Neural cell (in vitro differentiated cells): ENCODE data around the gene FCN1. TPM values are rescaled to one million over a fixed set of nuclear protein-coding genes. Genes with fewer than 3 reads are reported as not detected.

Source experiments
- H2AFZ ChIP-seq: fragments of 200-600, 300-800 bp; sonication (generic), shearing (Covaris generic); 2 replicates; pipeline ENCODE4 v1.6.0; 2014; ENCODE audit warnings: low read depth, mild to moderate bottlenecking, antibody characterized with exemption, low read length, moderate library complexity
- H3F3A ChIP-seq: fragments of 200-600 bp; shearing (Covaris generic); 2 replicates; pipeline ENCODE4 v1.6.1; 2016; ENCODE audit warnings: mild to moderate bottlenecking, moderate library complexity, mixed read lengths, antibody characterized with exemption, low read length; ENCODE audit not compliant: insufficient read depth, poor library complexity, severe bottlenecking
- H3K27ac ChIP-seq: fragments of 200-600, 300-800 bp; sonication (generic), shearing (Covaris generic); 2 replicates; pipeline ENCODE4 v1.5.1; 2014; ENCODE audit warnings: mild to moderate bottlenecking, low read length, moderate library complexity
- H3K27me3 ChIP-seq: fragments of 300-800, 200-600 bp; sonication (generic), shearing (Covaris generic); 2 replicates; pipeline ENCODE4 v1.6.0; 2014; ENCODE audit warnings: mild to moderate bottlenecking, low read depth, low read length, moderate library complexity; ENCODE audit not compliant: insufficient read depth
- H3K36me3 ChIP-seq: fragments of 300-800, 200-600 bp; sonication (generic), shearing (Covaris generic); 2 replicates; pipeline ENCODE4 v1.5.1; 2014; ENCODE audit warnings: mild to moderate bottlenecking, antibody characterized with exemption, low read length, moderate library complexity; ENCODE audit not compliant: insufficient read depth
- H3K4me2 ChIP-seq: fragments of 300-800, 200-600 bp; sonication (generic), shearing (Covaris generic); 2 replicates; pipeline ENCODE4 v1.6.0; 2014; ENCODE audit warnings: mild to moderate bottlenecking, low read length
- H3K4me3 ChIP-seq: fragments of 300-800, 200-600 bp; sonication (generic), shearing (Covaris generic); 2 replicates; pipeline ENCODE4 v1.5.1; 2014; ENCODE audit warnings: mild to moderate bottlenecking, low read length, moderate library complexity
- H3K79me2 ChIP-seq: fragments of 200-600 bp; shearing (Covaris generic); replicated peaks from 2 replicates; pipeline ENCODE4 v1.6.0; 2014; ENCODE audit warnings: mild to moderate bottlenecking, low read length, moderate library complexity; ENCODE audit not compliant: insufficient read depth
- H3K9ac ChIP-seq: fragments of 300-800, 200-600 bp; sonication (generic), shearing (Covaris generic); 2 replicates; pipeline ENCODE4 v1.6.1; 2016; ENCODE audit warnings: mild to moderate bottlenecking, low read length, mixed read lengths
- H3K9me2 ChIP-seq: fragments of 200-600 bp; shearing (Covaris generic); 2 replicates; pipeline ENCODE4 v1.6.1; 2016; ENCODE audit warnings: mild to moderate bottlenecking, low read length, mixed read lengths; ENCODE audit not compliant: insufficient read depth
- H3K9me3 ChIP-seq: fragments of 200-600, 300-800 bp; sonication (generic), shearing (Covaris generic); 2 replicates; pipeline ENCODE4 v1.6.1; 2016; ENCODE audit warnings: mild to moderate bottlenecking, mixed run types, low read length, moderate library complexity, mixed read lengths
- H4K20me1 ChIP-seq: fragments of 200-600 bp; shearing (Covaris generic); 2 replicates; pipeline ENCODE4 v1.6.1; 2016; ENCODE audit warnings: mild to moderate bottlenecking, mixed run types; ENCODE audit not compliant: insufficient read depth
- CTCF ChIP-seq: fragments of 450-650 bp; IDR thresholded peaks from 2 replicates; pipeline ENCODE4 v1.5.1; 2014; ENCODE audit warnings: antibody characterized with exemption, mild to moderate bottlenecking, moderate library complexity; ENCODE audit not compliant: poor library complexity, severe bottlenecking
- EP300 ChIP-seq: fragments of 450-650 bp; conservative IDR thresholded peaks from 2 replicates; pipeline ENCODE4 v1.6.1; 2014; ENCODE audit warnings: antibody characterized with exemption, mild to moderate bottlenecking, moderate library complexity; ENCODE audit not compliant: poor library complexity, severe bottlenecking
- EZH2 ChIP-seq: fragments of 200-600, 300-800 bp; shearing (Covaris generic), sonication (generic); IDR thresholded peaks from 2 replicates; pipeline ENCODE4 v1.6.1; 2014; ENCODE audit warnings: antibody characterized with exemption, low read length, borderline replicate concordance, mild to moderate bottlenecking; ENCODE audit not compliant: insufficient read depth, poor library complexity, severe bottlenecking
- MXI1 ChIP-seq: fragments of 450-650 bp; conservative IDR thresholded peaks from 2 replicates; pipeline ENCODE4 v1.6.1; 2014; ENCODE audit warnings: antibody characterized with exemption, mild to moderate bottlenecking; ENCODE audit not compliant: poor library complexity, severe bottlenecking
- POLR2AphosphoS5 ChIP-seq: IDR thresholded peaks from 2 replicates; pipeline ENCODE4 v1.6.1; 2012
- RAD21 ChIP-seq: fragments of 450-650 bp; conservative IDR thresholded peaks from 2 replicates; pipeline ENCODE4 v1.6.1; 2014; ENCODE audit warnings: antibody characterized with exemption, mild to moderate bottlenecking, moderate library complexity
- REST ChIP-seq: IDR thresholded peaks from 2 replicates; pipeline ENCODE4 v1.6.1; 2012; ENCODE audit warnings: borderline replicate concordance
- SMC3 ChIP-seq: fragments of 450-650 bp; conservative IDR thresholded peaks from 2 replicates; pipeline ENCODE4 v1.6.1; 2014; ENCODE audit warnings: antibody characterized with exemption, mild to moderate bottlenecking, moderate library complexity; ENCODE audit not compliant: poor library complexity
- TAF1 ChIP-seq: IDR thresholded peaks from 2 replicates; pipeline ENCODE4 v1.6.1; 2012; ENCODE audit warnings: low read depth
- polyA plus RNA-seq: library from polyadenylated mRNA; depleted of rRNA; stranded (reverse); fragments of >200 nt; gene quantifications from 2 replicates; pipeline ENCODE4 v1.2.3, GENCODE V29; 2014

FCN1 gene
- polyA plus RNA-seq, 1 donor from 2014 or later: not detected

- Histone ChIP-seq H3K9me2 (no peaks in the 10 kb centered on the region), H2AFZ (no peak overlapping the region), H3K4me3 (no peak overlapping the region), H3K27ac (no peak overlapping the region), H3K27me3 (no peaks in the 10 kb centered on the region), H4K20me1 (no peaks in the 10 kb centered on the region), H3K36me3 (no peaks in the 10 kb centered on the region), H3K4me2 (no peak overlapping the region), H3F3A (no peaks in the 10 kb centered on the region), H3K9me3 (no peaks in the 10 kb centered on the region), H3K9ac (no peak overlapping the region), H3K79me2 (no peaks in the 10 kb centered on the region)
- TF ChIP-seq EP300 (no peak), POLR2AphosphoS5 (no peak), SMC3 (no peak), CTCF (no peak), MXI1 (no peak), RAD21 (no peak), TAF1 (no peak), EZH2 (no peak), REST (no peak)
Measured at GRCh38 chr9:134950386-134951210, 32.9 kb upstream of the FCN1 start.

GRCh38 chr9:134949681-134950385, 32.1 kb upstream of the FCN1 start:
- Histone ChIP-seq H3K9ac (no peak overlapping the region), H3K27me3 (no peaks in the 10 kb centered on the region), H4K20me1 (no peaks in the 10 kb centered on the region), H3K9me2 (no peaks in the 10 kb centered on the region), H3K79me2 (no peaks in the 10 kb centered on the region), H3F3A (no peaks in the 10 kb centered on the region), H3K36me3 (no peaks in the 10 kb centered on the region), H3K27ac (no peak overlapping the region), H3K4me3 (no peak overlapping the region), H3K4me2 (no peak overlapping the region), H3K9me3 (no peaks in the 10 kb centered on the region), H2AFZ (no peak overlapping the region)
- no peak for TF ChIP-seq SMC3
- no peak for TF ChIP-seq POLR2AphosphoS5
- no peak for TF ChIP-seq EP300
- no peak for TF ChIP-seq MXI1
